AML-193 (cell line): Measurements from ENCODE around the gene ZNF146.
"Not testable (repeated sequence)": the region's sequence is repeated elsewhere in the genome, so short reads cannot be mapped to it uniquely, and the experiment has no call there.

Source experiments
- DNase-seq, 2 experiments: peaks; one replicate each; lab custom pipeline; 2025; lab: John Stamatoyannopoulos, UW

The ZNF146 gene

DNA sequence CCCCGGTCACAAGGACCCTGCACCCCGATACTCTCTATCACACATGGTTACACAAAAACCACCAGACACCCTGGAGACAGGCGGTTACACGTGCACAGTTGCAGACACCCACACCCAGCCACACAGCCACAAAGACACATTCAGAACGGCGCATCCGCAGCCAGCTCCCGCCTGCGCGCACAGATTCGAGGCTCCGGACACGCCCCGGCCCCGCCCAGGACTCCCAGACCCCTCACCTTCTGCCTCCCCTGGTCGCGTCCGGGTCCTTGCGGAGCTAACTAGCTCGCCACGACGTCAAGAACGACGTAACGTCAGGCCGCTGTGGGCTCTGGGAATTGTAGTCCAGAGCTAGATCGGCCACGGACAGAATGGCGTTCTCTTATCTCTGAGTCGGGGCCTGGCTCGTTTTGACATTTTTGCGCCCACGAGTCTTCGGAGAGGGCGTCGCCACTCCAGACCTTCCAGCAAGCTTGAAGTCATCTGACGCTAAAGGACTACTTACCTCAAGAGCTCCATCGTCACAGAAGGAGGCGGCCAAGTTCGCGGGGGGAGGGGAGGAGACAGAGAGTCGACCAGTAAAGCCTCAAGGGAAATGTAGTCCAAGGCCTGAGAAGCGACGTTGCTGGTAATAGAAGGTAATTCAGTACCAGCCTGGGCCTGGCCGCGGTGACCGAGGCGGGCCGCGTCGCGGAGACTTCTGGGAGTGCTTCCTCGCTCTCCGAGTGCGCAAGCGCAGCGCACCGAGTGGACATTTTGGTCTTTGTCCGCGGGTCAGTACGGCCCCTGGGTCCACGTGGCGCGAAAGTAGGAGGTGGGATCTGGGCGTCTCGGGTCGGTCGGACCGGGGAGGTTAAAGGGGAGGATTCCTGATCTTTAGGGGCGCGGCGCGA, at the start of gene ZNF146, which contains the start of gene ZNF565:
ZNF146 (plus strand) TSS at position 721 of the 890 bp plus-strand sequence. CDS start 21,335 bp downstream, outside the sequence.
ZNF565 (minus strand) TSS at position 280 of the 890 bp plus-strand sequence. CDS start 12,680 bp downstream, outside the sequence.
- peak; percentile 96 for DNase-seq

GRCh38 chr19:36169084-36169760, 45.7 kb upstream of the ZNF146 start:
- DNase-seq: no peak

GRCh38 chr19:36172852-36173251, 42.1 kb upstream of the ZNF146 start:
- DNase-seq: no peak

GRCh38 chr19:36173846-36174245, 41.1 kb upstream of the ZNF146 start:
- DNase-seq: not testable (repeated sequence)

GRCh38 chr19:36179077-36179476, 35.8 kb upstream of the ZNF146 start:
- not testable (repeated sequence) for DNase-seq

DNA sequence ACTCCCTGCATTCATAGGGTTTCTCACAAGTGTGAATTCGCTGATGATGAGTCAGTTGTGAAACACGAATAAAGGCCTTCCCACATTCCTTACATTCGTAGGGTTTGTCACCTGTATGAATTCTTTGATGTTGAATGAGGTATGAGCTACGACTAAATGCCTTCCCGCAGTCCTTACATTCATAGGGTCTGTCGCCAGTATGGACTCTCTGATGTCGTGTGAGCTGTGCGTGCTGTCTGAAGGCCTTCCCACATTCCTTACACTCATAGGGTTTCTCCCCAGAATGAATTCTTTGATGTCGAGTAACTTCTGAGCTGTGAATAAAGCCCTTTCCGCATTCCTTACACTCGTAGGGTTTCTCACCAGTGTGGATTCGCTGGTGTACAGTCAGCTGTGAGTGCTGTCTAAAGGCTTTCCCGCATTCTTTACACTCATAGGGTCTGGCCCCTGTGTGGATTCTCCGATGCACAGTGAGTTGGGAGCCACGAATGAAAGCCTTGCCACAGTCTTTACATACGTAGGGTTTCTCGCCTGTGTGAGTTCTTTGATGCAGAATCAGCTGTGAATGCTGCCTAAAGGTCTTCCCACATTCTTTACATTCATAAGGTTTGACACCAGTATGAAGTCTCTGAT, 32.2 kb upstream of the ZNF146 start:
- no peak for DNase-seq

- DNase-seq: no peak
Measured at GRCh38 chr19:36183245-36183628, 31.7 kb upstream of the ZNF146 start.

GRCh38 chr19:36186722-36187121, 28.2 kb upstream of the ZNF146 start:
- DNase-seq: not testable (repeated sequence)

- no peak for DNase-seq
Measured at GRCh38 chr19:36196249-36196648, 18.7 kb upstream of the ZNF146 start.

GRCh38 chr19:36198119-36198518, 16.8 kb upstream of the ZNF146 start:
- DNase-seq: no peak

DNA sequence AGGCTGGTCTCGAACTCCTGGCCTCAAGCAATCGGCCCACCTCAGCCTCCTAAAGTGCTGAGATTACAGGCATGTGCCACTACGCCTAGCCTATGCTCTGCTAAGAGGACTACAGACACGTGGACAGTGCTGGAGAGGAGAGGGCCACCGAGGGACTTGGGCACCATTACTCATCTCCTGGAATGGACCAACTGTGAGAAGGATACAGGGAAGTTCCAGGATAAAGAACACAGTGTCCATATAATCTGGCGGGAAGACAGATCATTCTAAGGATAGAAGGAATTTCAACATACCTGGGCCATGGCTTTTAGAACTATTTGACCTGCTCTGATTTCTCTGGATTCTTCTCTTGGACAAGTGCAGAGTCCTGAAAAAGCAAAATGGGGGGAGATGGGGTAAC, 13.2 kb upstream of the ZNF146 start:
- no peak for DNase-seq

DNA sequence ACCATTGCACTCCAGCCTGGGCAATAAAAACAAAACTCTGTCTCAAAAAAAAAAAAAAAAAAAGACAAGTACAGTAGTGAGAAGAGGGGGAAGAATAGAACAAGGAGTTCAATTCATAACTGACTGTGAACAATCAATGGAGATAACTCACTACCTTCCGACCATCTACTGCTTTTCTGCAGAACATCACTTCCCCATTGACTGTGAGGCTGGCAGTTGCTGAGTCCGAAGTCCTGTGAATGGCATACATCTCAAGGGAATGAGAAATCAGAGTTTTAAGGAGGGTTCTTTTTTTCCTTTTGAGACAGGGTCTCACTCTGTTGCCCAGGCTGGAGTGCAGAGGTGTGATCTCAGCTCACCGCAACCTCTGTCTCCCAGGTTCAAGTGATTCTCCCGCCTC, 11.6 kb upstream of the ZNF146 start:
- no peak for DNase-seq

GRCh38 chr19:36207605-36208252, 7.2 kb upstream of the ZNF146 start:
- DNase-seq: no peak

- DNase-seq: no peak
Measured at GRCh38 chr19:36209372-36209771, 5.5 kb upstream of the ZNF146 start.

- DNase-seq: no peak
Measured at GRCh38 chr19:36210497-36210896, 4.4 kb upstream of the ZNF146 start.

- DNase-seq: no peak
Measured at GRCh38 chr19:36212895-36213294, 2.0 kb upstream of the ZNF146 start.

DNA sequence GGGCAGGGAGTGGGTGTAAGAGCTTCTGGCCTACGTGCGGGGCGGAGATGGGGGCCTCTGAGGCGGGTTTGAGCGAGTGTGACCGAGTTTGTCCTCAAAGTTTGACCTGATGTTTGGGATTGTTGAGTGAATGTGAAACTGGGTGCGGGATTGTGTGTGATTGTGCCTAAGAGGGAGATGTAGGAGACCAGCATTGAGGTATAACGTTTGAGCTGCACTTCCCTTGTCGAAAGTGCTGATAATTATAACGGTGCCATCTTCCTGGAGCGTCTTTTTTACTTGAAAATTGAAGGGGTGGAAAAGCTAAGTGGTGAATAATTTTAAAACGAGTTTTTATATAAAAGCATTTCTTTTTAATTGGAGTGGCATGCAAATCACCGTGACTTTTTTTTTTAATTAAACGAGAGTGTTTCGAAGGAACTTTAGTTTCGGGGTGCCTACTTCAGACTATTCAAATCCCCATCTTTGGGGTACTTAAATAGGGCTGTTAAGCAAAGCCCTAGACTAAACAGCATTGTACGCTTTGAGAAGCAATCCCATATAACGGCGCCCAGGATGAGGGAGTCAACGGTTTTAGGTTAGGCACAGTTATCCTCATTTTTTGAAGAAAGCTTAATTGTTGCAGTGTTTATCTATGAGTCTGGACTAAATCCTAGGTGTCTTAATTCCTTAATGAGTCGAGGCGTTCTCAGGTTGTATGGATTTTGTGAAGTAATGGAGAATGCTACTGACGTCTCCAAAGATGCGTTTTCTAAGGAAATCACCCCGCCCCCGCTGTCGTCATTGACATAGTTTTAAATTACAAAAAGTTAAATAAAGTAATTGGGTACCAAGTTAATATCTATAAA, 594 bp downstream of the ZNF146 start:
- DNase-seq: peak in 1 of 2 experiments; percentile 43

DNA sequence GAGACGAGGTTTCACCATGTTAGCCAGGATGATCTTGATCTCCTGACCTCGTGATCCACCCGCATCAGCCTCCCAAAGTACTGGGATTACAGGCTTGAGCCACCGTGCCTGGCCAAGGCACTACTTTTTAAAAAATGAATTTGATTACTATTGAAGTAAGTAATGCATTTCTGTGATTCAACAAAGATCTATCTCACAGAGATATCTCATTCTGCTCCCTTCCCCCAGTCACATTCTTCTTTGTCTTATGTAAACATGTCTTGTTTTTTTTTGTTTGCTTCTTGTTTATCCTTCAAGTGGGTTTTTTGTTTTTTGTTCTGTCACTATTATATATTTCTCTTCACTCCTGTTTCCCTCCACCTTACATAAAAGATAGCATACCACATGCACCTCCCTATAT, 6.6 kb downstream of the ZNF146 start:
- DNase-seq: no peak

DNA sequence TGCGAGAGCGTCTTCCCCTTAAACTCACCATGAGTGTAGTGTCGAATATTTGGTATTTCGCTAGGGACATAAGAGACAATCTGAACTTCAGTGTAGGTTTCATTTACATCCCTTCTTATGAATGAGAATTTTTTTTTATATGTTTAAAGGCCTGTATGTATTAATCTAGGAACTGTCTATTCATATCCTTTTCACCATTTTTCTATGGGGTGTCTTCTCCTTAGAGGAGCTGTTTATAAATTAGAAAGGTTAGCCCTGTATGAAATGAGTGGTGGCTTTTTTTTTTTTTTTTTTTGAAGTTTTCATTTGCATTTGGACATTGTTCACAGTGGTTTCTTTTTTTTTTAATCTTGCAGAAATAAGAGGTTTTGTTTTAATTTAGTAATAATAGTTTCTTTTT, 7.6 kb downstream of the ZNF146 start:
- DNase-seq: no peak

DNA sequence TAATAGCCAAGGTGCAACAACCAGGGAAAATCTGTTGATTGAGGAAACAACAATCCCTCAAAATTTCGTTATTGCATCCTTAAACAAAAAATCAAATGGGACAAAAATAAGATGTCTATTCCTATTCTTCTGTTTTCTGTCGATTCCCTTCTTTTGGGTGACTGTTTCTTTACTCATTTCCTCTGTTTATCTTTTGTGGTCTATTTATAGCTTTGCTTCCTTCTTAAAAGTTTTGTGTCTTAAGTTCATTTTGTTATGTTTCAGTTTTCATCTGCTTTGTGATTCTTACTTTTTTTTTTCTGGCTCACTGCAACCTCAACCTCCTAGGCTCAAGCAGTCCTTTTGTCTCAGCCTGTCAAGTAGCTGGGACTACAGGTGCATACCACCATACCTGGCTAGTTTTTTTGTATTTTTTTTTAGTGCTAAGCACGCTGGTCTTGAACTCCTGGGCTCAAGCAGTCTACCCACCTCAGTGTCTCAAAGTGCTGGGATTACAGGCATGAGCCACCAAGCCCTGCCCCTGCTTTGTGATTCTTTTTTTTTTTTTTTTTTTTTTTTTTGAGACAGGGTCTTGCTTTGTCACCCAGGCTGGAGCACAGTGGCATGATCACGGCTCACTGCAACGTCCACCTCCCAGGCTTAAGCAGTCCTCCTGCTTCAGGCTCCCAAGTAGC, 10.4 kb downstream of the ZNF146 start:
- DNase-seq: no peak

DNA sequence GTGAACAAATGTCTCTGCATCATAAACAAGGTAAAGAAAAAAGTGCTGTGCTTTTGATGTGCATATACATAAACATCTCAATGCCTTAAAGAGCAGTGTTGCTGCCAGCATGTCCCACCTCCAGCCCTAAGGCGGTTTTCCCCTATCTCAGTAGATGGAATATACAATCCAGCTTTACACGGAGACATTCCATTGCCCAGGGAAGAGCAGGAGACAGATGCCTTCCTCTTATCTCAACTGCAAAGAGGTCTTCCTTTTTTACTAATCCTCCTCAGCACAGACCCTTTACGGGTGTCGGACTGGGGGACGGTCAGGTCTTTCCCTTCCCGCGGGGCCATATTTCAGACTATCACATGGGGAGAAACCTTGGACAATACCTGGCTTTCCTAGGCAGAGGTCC, 18.7 kb downstream of the ZNF146 start:
- DNase-seq: not testable (repeated sequence)
